Measurements from ENCODE around the gene ZBTB3. TPM values are rescaled to one million over a fixed set of nuclear protein-coding genes. Genes with fewer than 3 reads are reported as not detected.

Gene ZBTB3
- total and polyA plus RNA-seq, 9 of the 15 experiments (the other 6 are each of a cell fraction or from before 2014, with no cell fraction given) = 1.9 to 10.0 (median 4.9) TPM

GRCh38 chr11:62799486-62799885 is 45.5 kb upstream of the ZBTB3 start:
- H3K27me3 ChIP-seq (ENCODE audit: control insufficient read depth in 2 of 2, insufficient read depth in 2 of 2, low read length in 2 of 2) = no peaks in the 10 kb centered on the region
- in situ Hi-C loops (cut with MboI) (no loop called here), intact Hi-C loops (cut with micrococcal nuclease) (no loop called here)
- no TSS peak for BruUV-seq (replicated peaks)
- H3K9me1 ChIP-seq (ENCODE audit: control insufficient read depth, insufficient read depth, low read length) = no peaks in the 10 kb centered on the region
- peaks cover 16% of the 10 kb centered on the region for H3K79me2 ChIP-seq (ENCODE audit: control insufficient read depth, insufficient read depth, low read length)
- H3K9me3 ChIP-seq (replicated peaks; ENCODE audit: control insufficient read depth, insufficient read depth, low read depth, low read length) = no peaks in the 10 kb centered on the region
- DNase-seq (ENCODE audit: extremely low read depth in 1 of 4, low spot score in 3 of 4) = no peak
- H3K4me2 ChIP-seq (ENCODE audit: insufficient read depth, low read length) = no peak overlapping the region
- ChIA-PET CTCF (ENCODE audit: low intra/inter-chr PET ratio) (no interaction called here), POLR2A (interaction anchor here (0.6 to 5.5 kb wide), 4 partner anchors 9 to 184 kb away, joined by 3 to 116 read pairs (median 10); partner anchors contain the start of genes TMEM179B and TMEM223)
- peaks cover 91% of the 10 kb centered on the region for H3K36me3 ChIP-seq (ENCODE audit: control insufficient read depth, insufficient read depth, low read length)
- 95% methylated on average over 10 of the region's 10 CpGs for WGBS (ENCODE audit: insufficient coverage, low coverage, missing lambda C conversion rate)
- no peak for FAIRE-seq
- H2AFZ ChIP-seq (ENCODE audit: low read depth, low read length) = no peak overlapping the region
- no peak overlapping the region for H3K27ac ChIP-seq (ENCODE audit: extremely low read depth, low read depth, low read length)
- peaks cover 0 to 8% of the 10 kb centered on the region in 2 experiments; a peak in 2 of 5 replicates for H3K4me1 ChIP-seq (replicated peaks in 1 of 2; ENCODE audit: control insufficient read depth in 2 of 2, insufficient read depth in 2 of 2, low read length in 2 of 2)
- H3K4me3 ChIP-seq = no peak overlapping the region
- peaks cover 8% of the 10 kb centered on the region; the same call in 1 of the 2 replicates for H4K20me1 ChIP-seq (replicated peaks; ENCODE audit: control insufficient read depth, insufficient read depth, low read length)
- TF ChIP-seq ZNF586 (CRISPR knock-in tag; conservative IDR thresholded peaks at IDR 0.05) (no peak), RBFOX2 (IDR thresholded peaks at IDR 0.05; ENCODE audit: low read depth, low read length) (peak; percentile 44; the same call in 1 of the 2 replicates), ARID3B (CRISPR knock-in tag; IDR thresholded peaks at IDR 0.05; ENCODE audit: borderline replicate concordance) (no peak), PREB (CRISPR knock-in tag; IDR thresholded peaks at IDR 0.05) (no peak), SRSF1 (IDR thresholded peaks at IDR 0.05; ENCODE audit: low read depth, low read length) (no peak), RNF2 (IDR thresholded peaks at IDR 0.05) (no peak)
- no peak for ATAC-seq
- H3K9ac ChIP-seq (ENCODE audit: insufficient read depth in 1 of 2, low read depth in 2 of 2, low read length in 2 of 2) = peak overlapping the region in 1 of 2 experiments; percentile 10; a peak in 1 of 4 replicates

All from K562 (cell line).